HepG2 (cell line): Measurements from ENCODE around the gene NAIF1. TPM values are rescaled to one million over a fixed set of nuclear protein-coding genes. Genes with fewer than 3 reads are reported as not detected.

Experiments
- ATAC-seq: fragments of 200-7000 bp; cut with Tn5 transposase; 3 replicates; pipeline ENCODE4 v1.9.1; 2020; ENCODE audit warnings: mild to moderate bottlenecking, moderate library complexity
- BruUV-seq: library from RNA; stranded (reverse); fragments of 400-500 nt; replicated peaks from 2 replicates; lab custom pipeline; 2021; lab: Mats Ljungman, UMichigan
- CTCF ChIA-PET: fragments of 300-600 bp; formaldehyde crosslinking; extraction: SDS; loops from one replicate; lab custom pipeline; 2021; ENCODE audit warnings: low total read pairs, inconsistent platforms, low intra/inter-chr PET ratio; lab: Yijun Ruan, JAX
- POLR2A ChIA-PET: fragments of 350-600 bp; sonication (Branson Sonifier 250); formaldehyde crosslinking; loops from one replicate; lab custom pipeline; 2020; ENCODE audit warnings: antibody characterized with exemption, inconsistent platforms; lab: Yijun Ruan, JAX
- DNase-seq: peaks from one replicate; pipeline ENCODE4 v3.0.0-alpha.2; 2015; ENCODE audit warnings: low spot score
- FAIRE-seq: peaks from 3 replicates; lab custom pipeline; 2011; peaks lifted over from hg19 to GRCh38; lab: Jason Lieb, UNC
- H2AFZ ChIP-seq: one replicate; pipeline ENCODE4 v1.6.1; 2011; ENCODE audit warnings: low read length, inconsistent platforms
- H3K27ac ChIP-seq: fragments of 300-600 bp; 3 replicates; pipeline ENCODE4 v1.8.0; 2011; ENCODE audit warnings: mixed run types, mild to moderate bottlenecking, mixed read lengths, low read length, inconsistent platforms; ENCODE audit not compliant: insufficient read depth; ENCODE audit errors: extremely low read length
- H3K27me3 ChIP-seq, 2 experiments: fragments of 200-600 bp in 1 of 2; 2 replicates in 1 of 2; 3 replicates in 1 of 2; pipeline versions ENCODE4 v1.6.0 to v1.8.0; 2011; ENCODE audit warnings: low read length in 2 of 2, mild to moderate bottlenecking in 2 of 2, moderate library complexity in 2 of 2, inconsistent platforms in 1 of 2; ENCODE audit not compliant: insufficient read depth in 2 of 2, control insufficient read depth in 1 of 2
- H3K36me3 ChIP-seq, 2 experiments: fragments of 200-600 bp in 1 of 2; replicated peaks in 1 of 2; 2 replicates in 1 of 2; 3 replicates in 1 of 2; pipeline versions ENCODE4 v1.5.1 to v1.8.0; 2011; ENCODE audit warnings: low read length in 2 of 2, inconsistent platforms in 1 of 2; ENCODE audit not compliant: insufficient read depth in 2 of 2, control insufficient read depth in 1 of 2
- H3K4me1 ChIP-seq: 2 replicates; pipeline ENCODE4 v1.5.1; 2012; ENCODE audit warnings: low read length, inconsistent platforms; ENCODE audit not compliant: insufficient read depth
- H3K4me2 ChIP-seq: 2 replicates; pipeline ENCODE4 v1.6.0; 2011; ENCODE audit warnings: low read depth, low read length, inconsistent platforms
- H3K4me3 ChIP-seq, 3 experiments: fragments of 200-600 bp in 1 of 3; sonication (generic), shearing (Covaris generic) in 1 of 3; replicated peaks in 1 of 3; 2 replicates each; pipeline ENCODE4 v1.5.1; 2011 to 2016; ENCODE audit warnings: low read length in 3 of 3, inconsistent platforms in 2 of 3, low read depth in 2 of 3, mild to moderate bottlenecking in 2 of 3, control low read depth in 1 of 3, mixed read lengths in 1 of 3; ENCODE audit not compliant: insufficient read depth in 1 of 3
- H3K79me2 ChIP-seq: one replicate; pipeline ENCODE4 v1.6.1; 2011; ENCODE audit warnings: low read length, inconsistent platforms; ENCODE audit not compliant: insufficient read depth
- H3K9ac ChIP-seq: 2 replicates; pipeline ENCODE4 v1.6.0; 2011; ENCODE audit warnings: mild to moderate bottlenecking, low read depth, low read length, inconsistent platforms; ENCODE audit not compliant: insufficient read depth
- H3K9me3 ChIP-seq: 2 replicates; pipeline ENCODE4 v1.5.1; 2012; ENCODE audit warnings: mild to moderate bottlenecking, low read length
- H4K20me1 ChIP-seq: 2 replicates; pipeline ENCODE4 v1.6.0; 2011; ENCODE audit warnings: inconsistent platforms, mild to moderate bottlenecking, low read length, moderate library complexity; ENCODE audit not compliant: insufficient read depth
- FOSL2 ChIP-seq: sonication (generic); formaldehyde crosslinking; IDR thresholded peaks from 2 replicates; pipeline ENCODE4 v1.4.0; 2020; ENCODE audit warnings: missing genetic modification reagents
- MAFF ChIP-seq: IDR thresholded peaks from 2 replicates; pipeline ENCODE4 v1.6.1; 2011; ENCODE audit warnings: low read depth, low read length, improper control_type of control experiment
- MAFK ChIP-seq, 2 experiments: IDR thresholded peaks in 1 of 2; conservative IDR thresholded peaks in 1 of 2; 2 replicates each; pipeline ENCODE4 v1.6.1; 2011; ENCODE audit warnings: improper control_type of control experiment in 2 of 2, low read length in 2 of 2
- POLR2AphosphoS5 ChIP-seq: IDR thresholded peaks from 2 replicates; pipeline ENCODE4 v1.6.1; 2012; ENCODE audit warnings: low read depth, low read length
- TFAP4 ChIP-seq: sonication (generic); IDR thresholded peaks from 2 replicates; pipeline ENCODE4 v1.6.1; 2016; ENCODE audit warnings: low read depth, borderline replicate concordance
- ZMYM4 ChIP-seq: sonication (generic); formaldehyde crosslinking; IDR thresholded peaks from 2 replicates; pipeline ENCODE4 v1.8.1; 2023; ENCODE audit warnings: mild to moderate bottlenecking, missing genetic modification reagents
- ZNF713 ChIP-seq: sonication (generic); formaldehyde crosslinking; IDR thresholded peaks from 2 replicates; pipeline ENCODE4 v1.4.0; 2020; ENCODE audit warnings: mild to moderate bottlenecking, missing genetic modification reagents
- ZNF83 ChIP-seq: sonication (generic); formaldehyde crosslinking; IDR thresholded peaks from 2 replicates; pipeline ENCODE4 v1.4.0; 2020; ENCODE audit warnings: missing genetic modification reagents, mild to moderate bottlenecking, borderline replicate concordance
- WGBS: methylation state at CpG from one replicate; pipeline ENCODE4 v1.1.6; 2017; ENCODE audit warnings: low lambda C conversion rate; 5-methylcytosine and 5-hydroxymethylcytosine counted together
- in situ Hi-C: cut with HindIII; loops from 2 replicates; pipeline ENCODE4 v1.10.0; 2017; ENCODE audit warnings: low pct_unique_long_range_greater_than_20kb; ENCODE audit not compliant: extremely low pct_ligation_motif_present
- intact Hi-C: fragments of 100-400 bp; cut with micrococcal nuclease; formaldehyde crosslinking; loops from one replicate; pipeline ENCODE4 v1.10.0; 2022; ENCODE audit not compliant: unreplicated experiment
- polyA plus RNA-seq, 8 experiments: library from polyadenylated mRNA; depleted of rRNA in 3 of 8; stranded (reverse) in 7 of 8; unstranded in 1 of 8; fragments of >200 nt; fragmentation: Illumina TruSeq in 4 of 8; extraction: Trizol in 4 of 8; gene quantifications; 2 replicates each; pipeline versions ENCODE4 v1.2.1 to v1.2.3, GENCODE V29; 2011 to 2016; ENCODE audit warnings: low read depth in 4 of 8, missing spikeins in 1 of 8, mixed read lengths in 1 of 8; ENCODE audit not compliant: insufficient read depth in 1 of 8
- total RNA-seq, 5 experiments: library from RNA; depleted of rRNA; stranded (reverse); fragments of >200 nt; fragmentation: Illumina TruSeq; extraction: Trizol; gene quantifications; 2 replicates each; pipeline ENCODE4 v1.2.3, GENCODE V29; 2016; ENCODE audit warnings: low read depth in 1 of 5

The NAIF1 gene
- total and polyA plus RNA-seq, 2 of the 13 experiments (the other 11 are each of a cell fraction or from before 2014, with no cell fraction given) = 6.0 to 6.9 TPM

DNA sequence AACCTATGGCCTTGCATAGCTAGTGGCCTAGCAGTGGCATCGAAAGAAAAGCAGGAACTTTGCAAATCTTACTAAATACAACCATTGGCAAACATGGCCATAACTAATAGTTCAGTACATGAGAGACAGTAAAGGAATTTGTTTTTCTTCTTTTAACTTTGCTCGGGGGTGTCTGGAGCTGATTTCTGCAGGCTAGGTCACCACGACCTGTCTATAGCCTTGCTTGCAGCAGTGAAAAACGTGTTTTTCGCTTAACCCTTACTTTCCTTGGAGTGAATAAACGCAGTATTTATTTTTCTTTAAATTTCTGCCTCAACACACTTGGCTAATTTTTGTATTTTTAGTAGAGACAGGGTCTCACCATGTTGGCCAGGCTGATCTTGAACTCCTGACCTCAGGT is 19.9 kb downstream of the NAIF1 start:
- no peak overlapping the region for H2AFZ ChIP-seq
- peaks cover 83% of the 10 kb centered on the region for H3K4me1 ChIP-seq
- no peak overlapping the region for H3K27ac ChIP-seq
- ChIA-PET CTCF (no interaction called here), POLR2A (interaction anchor here (1.0 kb wide), 1 partner anchor 20 kb away, joined by 4 read pairs; the partner anchor contains the start of gene NAIF1)
- no peaks in the 10 kb centered on the region for H3K36me3 ChIP-seq
- no peaks in the 10 kb centered on the region for H3K9me3 ChIP-seq
- BruUV-seq = no TSS peak
- in situ Hi-C loops (no loop called here), intact Hi-C loops (no loop called here)
- H4K20me1 ChIP-seq = no peaks in the 10 kb centered on the region
- TF ChIP-seq ZMYM4 (CRISPR knock-in tag) (no peak), MAFK (conservative IDR thresholded peaks at IDR 0.05 in 1 of 2, IDR thresholded peaks at IDR 0.05 in 1 of 2; ENCODE audit: low read length in 2 of 2) (peak in 1 of 2 experiments; percentile 53; a peak in 1 of 4 replicates), ZNF83 (CRISPR knock-in tag) (no peak), ZNF713 (CRISPR knock-in tag) (no peak), POLR2AphosphoS5 (no peak), MAFF (peak; percentile 33; the same call in 1 of the 2 replicates)
- peaks cover 0 to under 1% of the 10 kb centered on the region in 2 experiments; a peak in 1 of 5 replicates for H3K27me3 ChIP-seq
- 7% methylated on average over 6 of the region's 6 CpGs for WGBS
- DNase-seq = no peak
- H3K9ac ChIP-seq = no peak overlapping the region
- no peak overlapping the region; the same call in 1 of the 2 replicates for H3K4me2 ChIP-seq
- FAIRE-seq = no peak
- H3K79me2 ChIP-seq = no peaks in the 10 kb centered on the region
- H3K4me3 ChIP-seq = no peak overlapping the region
- no peak for ATAC-seq

DNA sequence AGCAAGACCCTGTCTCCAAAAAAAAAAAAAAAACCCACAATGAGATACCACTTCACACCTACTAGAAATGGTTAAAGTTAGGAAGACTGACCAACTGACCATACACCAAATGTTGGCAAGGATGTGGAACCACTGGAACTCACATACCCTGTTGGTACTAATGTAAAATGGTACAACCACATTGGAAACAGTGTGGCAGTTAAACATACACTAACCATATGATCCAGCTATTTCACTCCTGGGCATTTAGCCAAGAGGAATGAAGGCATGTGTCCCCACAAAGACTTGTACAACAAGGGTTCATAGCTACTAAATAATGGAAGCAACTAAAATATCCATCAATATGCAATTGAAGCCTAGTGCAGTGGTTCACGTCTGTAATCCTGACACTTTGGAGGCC is 21.3 kb downstream of the NAIF1 start:
- no peak for DNase-seq
- ChIA-PET POLR2A (interaction anchor here (0.7 kb wide), 1 partner anchor 52 kb away, joined by 3 read pairs; no protein-coding TSS in a partner anchor), CTCF (no interaction called here)
- Histone ChIP-seq H3K4me2 (no peak overlapping the region), H2AFZ (no peak overlapping the region), H3K27ac (no peak overlapping the region), H3K4me1 (peaks cover 71% of the 10 kb centered on the region), H3K36me3 (no peaks in the 10 kb centered on the region), H3K79me2 (no peaks in the 10 kb centered on the region), H3K9me3 (no peaks in the 10 kb centered on the region), H3K9ac (no peak overlapping the region), H4K20me1 (no peaks in the 10 kb centered on the region), H3K27me3 (peaks cover 2 to 3% of the 10 kb centered on the region in 2 experiments; a peak in 1 of 5 replicates), H3K4me3 (no peak overlapping the region)
- in situ Hi-C loops = no loop called here
- no peak for ATAC-seq
- intact Hi-C loops = no loop called here
- no TSS peak for BruUV-seq
- 30% methylated on average over 1 of the region's 1 CpG for WGBS
- TF ChIP-seq FOSL2 (CRISPR knock-in tag) = no peak
- 0 out of 2 replicates have a peak, but pooled peaks have one; percentile 14 for TF ChIP-seq TFAP4
- FAIRE-seq = no peak
